RWPE1 (cell line): ENCODE results near the gene ZNF683.

Experiments used
- CTCF ChIA-PET: fragments of 350-600 bp; sonication (Branson Sonifier 250); formaldehyde crosslinking; extraction: SDS; loops from one replicate; lab custom pipeline; 2021; lab: Yijun Ruan, JAX
- POLR2A ChIA-PET: fragments of 400-600 bp; formaldehyde crosslinking; extraction: SDS; loops from one replicate; lab custom pipeline; 2020; ENCODE audit warnings: antibody characterized with exemption; ENCODE audit not compliant: low non-redundant PET; lab: Yijun Ruan, JAX
- DNase-seq: peaks from one replicate; pipeline ENCODE4 v3.0.0; 2012; ENCODE audit warnings: low spot score
- H3K27ac ChIP-seq: fragments of 450-650 bp; 2 replicates; pipeline ENCODE4 v1.5.1; 2017
- TF ChIP-seq, protein P1 (sequence below): fragments of 450-650 bp; conservative IDR thresholded peaks from 2 replicates; pipeline ENCODE4 v1.5.1; 2017; ENCODE audit warnings: low read depth, mild to moderate bottlenecking

The ZNF683 gene

DNA sequence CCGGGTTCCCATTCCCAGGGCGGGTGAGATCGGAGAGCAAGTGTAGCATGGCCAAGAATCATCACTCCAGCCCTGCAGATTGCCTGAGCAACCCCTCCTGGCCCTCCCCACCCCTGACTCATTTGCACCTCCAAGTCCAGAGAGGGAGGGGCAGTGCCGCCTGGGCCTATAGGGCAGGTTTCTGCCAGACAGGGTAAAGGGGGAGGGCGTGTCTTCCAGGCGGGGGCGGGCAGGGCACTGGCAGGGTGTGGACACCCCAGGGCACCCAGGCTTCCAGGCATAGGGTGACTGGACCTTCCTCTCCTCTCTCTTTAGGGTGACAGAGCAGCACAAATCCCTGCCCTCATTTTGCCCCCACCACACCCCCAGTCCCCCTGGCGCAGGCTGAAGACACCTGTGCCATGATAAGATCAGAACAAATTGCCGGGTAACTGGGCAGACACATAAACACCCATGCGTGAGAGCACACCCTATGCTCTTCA lies 15.4 kb downstream of the ZNF683 start:
- ChIA-PET CTCF (interaction anchor here (0.5 to 1.5 kb wide), 2 partner anchors 60 to 770 kb away, joined by 3 to 5 read pairs; no protein-coding TSS in a partner anchor), POLR2A (no interaction called here)
- H3K27ac ChIP-seq = peak overlapping the region; percentile 73
- DNase-seq = peak; percentile 84
- TF ChIP-seq, protein P1, sequence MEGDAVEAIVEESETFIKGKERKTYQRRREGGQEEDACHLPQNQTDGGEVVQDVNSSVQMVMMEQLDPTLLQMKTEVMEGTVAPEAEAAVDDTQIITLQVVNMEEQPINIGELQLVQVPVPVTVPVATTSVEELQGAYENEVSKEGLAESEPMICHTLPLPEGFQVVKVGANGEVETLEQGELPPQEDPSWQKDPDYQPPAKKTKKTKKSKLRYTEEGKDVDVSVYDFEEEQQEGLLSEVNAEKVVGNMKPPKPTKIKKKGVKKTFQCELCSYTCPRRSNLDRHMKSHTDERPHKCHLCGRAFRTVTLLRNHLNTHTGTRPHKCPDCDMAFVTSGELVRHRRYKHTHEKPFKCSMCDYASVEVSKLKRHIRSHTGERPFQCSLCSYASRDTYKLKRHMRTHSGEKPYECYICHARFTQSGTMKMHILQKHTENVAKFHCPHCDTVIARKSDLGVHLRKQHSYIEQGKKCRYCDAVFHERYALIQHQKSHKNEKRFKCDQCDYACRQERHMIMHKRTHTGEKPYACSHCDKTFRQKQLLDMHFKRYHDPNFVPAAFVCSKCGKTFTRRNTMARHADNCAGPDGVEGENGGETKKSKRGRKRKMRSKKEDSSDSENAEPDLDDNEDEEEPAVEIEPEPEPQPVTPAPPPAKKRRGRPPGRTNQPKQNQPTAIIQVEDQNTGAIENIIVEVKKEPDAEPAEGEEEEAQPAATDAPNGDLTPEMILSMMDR = no peak

- TF ChIP-seq, protein P1 = no peak
- peak overlapping the region; percentile 73 for H3K27ac ChIP-seq
- ChIA-PET CTCF (interaction anchor here (0.6 kb wide), 2 partner anchors 75 to 196 kb away, joined by 3 to 6 read pairs; no protein-coding TSS in a partner anchor), POLR2A (no interaction called here)
- DNase-seq = no peak
These were observed 16.4 kb downstream of the ZNF683 start for GRCh38 chr1:26356106-26356505.

- POLR2A ChIA-PET = no interaction called here
- TF ChIP-seq, protein P1 = no peak
These were observed 17.6 kb downstream of the ZNF683 start for GRCh38 chr1:26354972-26355371.

DNA sequence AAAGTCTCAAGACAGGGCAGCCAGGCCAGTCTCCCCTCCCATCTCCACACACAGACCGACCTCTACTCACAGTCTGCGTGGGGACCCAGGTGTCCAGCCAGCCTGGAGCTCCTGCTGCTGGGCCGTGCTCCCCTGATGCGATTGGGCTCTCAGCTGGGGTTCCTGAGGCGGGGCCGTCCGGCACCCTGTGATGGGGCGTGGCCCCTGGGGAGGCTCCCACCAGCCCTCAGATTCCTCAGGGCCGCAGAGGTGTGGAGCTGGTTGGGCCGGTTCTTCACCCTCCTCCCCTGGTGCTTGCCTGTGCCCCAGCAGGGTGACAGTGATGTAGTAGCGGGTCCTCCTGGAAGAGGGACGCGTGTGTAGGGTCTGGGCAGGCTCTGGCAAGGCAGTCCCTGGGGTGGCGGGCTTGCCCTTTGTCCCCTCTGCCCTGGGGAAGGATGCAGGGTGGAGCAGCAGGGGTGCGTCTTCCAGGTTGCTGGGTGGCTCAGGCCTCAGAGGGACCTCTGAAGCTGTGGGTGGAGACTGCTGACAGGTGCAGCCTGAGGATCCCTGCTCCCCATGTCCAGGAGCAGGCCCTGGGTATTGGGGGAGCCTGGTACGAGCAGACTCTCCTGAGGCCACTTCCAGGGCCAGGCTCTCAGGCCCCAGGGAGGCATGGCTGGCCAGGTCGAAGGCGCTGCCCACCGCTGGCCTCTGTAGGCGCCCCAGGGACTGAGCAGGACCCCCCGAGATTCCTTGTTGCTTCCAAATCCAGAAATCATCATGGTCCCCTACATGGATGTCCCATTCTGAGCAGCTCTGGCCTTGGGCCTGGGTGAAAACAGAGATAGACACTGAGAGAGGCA lies 18.4 kb downstream of the ZNF683 start, which contains the start of gene CRYBG2:
Gene CRYBG2 (minus strand): TSS at position 155 of the 845 bp plus-strand sequence. CDS start 7,473 bp downstream, outside the sequence.
- ChIA-PET POLR2A (no interaction called here), CTCF (interaction anchor here (0.6 to 1.2 kb wide), 5 partner anchors 11 to 82 kb away, joined by 4 to 6 read pairs (median 4); no protein-coding TSS in a partner anchor)
- TF ChIP-seq, protein P1 = no peak
- DNase-seq = peak; percentile 86
- H3K27ac ChIP-seq = no peak within 1 kb of the TSS; the same call in 1 of the 2 replicates

More at GRCh38 chr1:26354972-26355371, 17.6 kb downstream of the ZNF683 start:
- CTCF ChIA-PET = interaction anchor here (0.7 to 1.2 kb wide), 3 partner anchors 11 to 70 kb away, joined by 4 to 5 read pairs (median 4); no protein-coding TSS in a partner anchor
- no peak for DNase-seq
- no peak overlapping the region; the same call in 1 of the 2 replicates for H3K27ac ChIP-seq

DNA sequence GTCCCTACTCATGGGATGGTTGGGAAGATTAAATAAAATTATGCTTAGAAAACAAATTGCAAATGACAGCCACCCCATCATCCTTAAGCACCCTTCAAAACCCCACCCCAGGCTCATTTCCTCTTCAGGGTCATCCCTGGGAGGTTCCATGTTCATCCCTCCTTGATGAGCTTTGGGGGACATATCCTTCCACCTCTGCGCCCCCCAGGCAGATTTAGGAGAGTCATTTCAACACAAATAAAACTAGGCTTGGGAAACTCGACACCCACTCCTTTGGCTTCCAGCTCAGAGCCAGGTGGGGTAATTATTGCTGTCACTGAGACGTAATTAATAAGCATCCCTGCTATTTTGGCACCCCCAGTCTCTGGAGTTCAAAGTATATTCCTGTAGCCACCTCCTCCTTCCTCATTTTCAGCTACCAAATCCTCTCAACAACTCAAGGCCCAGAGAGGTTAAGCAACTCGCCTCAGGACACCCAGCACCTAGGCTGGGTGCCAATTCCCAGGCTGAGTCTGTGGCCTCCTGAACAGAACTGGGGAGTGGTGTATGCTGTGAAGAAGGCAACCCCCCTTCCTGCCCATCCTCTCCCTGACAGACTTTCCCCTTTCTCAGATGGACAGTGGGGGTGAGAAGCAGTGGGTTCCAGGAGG lies 19.2 kb downstream of the ZNF683 start:
- ChIA-PET CTCF (interaction anchor here (0.6 to 1.2 kb wide), 4 partner anchors 10 to 83 kb away, joined by 4 to 6 read pairs (median 4); no protein-coding TSS in a partner anchor), POLR2A (interaction anchor here (0.6 kb wide), 1 partner anchor 24 kb away, joined by 5 read pairs; no protein-coding TSS in a partner anchor)
- H3K27ac ChIP-seq = no peak overlapping the region
- no peak for DNase-seq
- TF ChIP-seq, protein P1 = no peak

- no peak for DNase-seq
- ChIA-PET CTCF (interaction anchor here (1.1 kb wide), 1 partner anchor 11 kb away, joined by 4 read pairs; no protein-coding TSS in a partner anchor), POLR2A (no interaction called here)
- H3K27ac ChIP-seq = peak overlapping the region; percentile 53
- TF ChIP-seq, protein P1 = no peak
These were observed 20.2 kb downstream of the ZNF683 start for GRCh38 chr1:26352338-26352679.
